Kasumi-1 (cell line): ENCODE measurements around the gene IQGAP3.

Experiments used
- DNase-seq, 2 experiments: peaks; one replicate each; lab custom pipeline; 2025; lab: John Stamatoyannopoulos, UW

IQGAP3 gene

DNA sequence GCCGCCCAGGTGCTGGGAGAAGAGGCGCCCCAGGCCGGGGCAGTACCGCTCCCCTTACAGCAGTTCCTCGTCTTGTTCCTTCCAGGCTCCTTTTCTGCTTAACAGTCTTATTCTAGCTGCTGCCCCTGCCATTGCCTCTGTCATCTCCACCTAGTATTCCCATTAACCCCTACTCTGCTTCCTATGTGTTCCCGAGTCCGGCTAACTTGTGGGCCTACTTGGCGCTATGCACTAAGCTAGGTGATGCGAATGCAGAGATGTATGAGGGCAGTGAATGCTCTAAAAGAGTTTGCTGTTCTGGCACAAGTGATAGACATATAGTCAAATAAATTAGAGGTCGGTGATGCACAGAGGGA is 276 bp upstream of the IQGAP3 start:
- DNase-seq, result no peak

DNA sequence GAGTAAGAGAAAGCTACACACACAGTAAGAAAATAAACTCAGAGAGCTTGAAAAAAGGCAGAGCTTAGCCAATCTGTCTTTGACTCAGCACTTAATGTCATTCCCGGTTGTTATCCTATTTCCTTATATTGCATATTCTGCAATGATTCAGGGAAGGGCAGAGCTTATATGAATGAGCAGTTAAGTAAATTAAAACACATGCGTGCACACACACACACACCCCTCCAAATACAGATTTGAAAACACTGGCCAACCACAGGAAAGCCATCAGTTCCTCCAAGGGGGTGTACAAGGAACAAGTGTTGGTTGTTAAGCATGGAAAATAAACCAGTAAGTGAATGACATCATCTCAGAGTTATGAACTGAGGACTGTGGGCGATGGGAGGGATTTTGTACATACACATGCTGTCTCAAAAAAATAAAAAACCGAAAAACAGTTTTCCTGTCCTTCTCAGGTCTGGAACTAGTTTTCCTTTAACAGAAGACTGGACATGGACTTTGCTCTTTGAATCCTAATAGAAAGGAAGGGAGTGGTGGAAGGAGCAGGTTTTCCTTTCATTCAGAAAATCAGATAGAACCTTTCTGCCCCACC is 1.0 kb downstream of the IQGAP3 start:
- DNase-seq, result peak; percentile 11 to 19

DNA sequence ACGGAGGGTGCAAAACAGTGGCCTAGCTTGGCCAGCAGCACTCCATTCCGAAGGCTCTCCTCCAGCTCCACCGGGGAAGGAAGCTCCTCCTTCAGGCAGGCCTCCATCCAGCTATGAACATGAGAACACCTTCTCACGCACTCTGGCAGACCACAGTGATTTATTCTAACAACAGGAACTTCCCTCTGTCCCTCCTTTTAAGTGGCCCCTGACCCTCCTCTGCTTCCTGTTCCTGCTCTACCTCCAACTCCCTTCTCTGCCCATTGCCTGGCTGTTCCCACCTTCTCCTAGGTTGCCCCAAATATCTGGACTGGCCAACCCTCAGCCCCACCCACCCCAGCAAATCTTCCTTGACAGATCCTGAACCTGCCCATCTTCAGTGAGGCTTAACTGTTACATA is 5.9 kb downstream of the IQGAP3 start:
- DNase-seq, result no peak

DNA sequence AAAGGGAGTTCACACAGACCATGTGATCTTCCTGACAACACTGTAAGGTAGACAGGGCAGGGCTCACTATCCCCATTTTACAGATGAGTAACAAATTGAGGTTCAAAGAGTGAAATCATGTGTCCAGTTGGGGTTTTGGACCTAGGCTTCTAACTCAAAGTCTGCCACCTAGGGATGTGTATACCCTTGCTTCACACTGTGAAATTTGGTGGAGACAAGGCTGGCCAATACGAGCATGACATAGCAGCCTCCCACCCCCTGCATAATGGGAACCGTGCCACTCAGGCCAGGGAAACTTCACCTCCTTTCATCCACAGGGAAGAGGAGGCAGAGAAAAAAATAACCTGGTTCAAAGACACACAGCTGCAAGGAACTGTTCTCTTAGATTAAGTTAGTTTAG is 6.8 kb downstream of the IQGAP3 start:
- DNase-seq, result no peak

DNA sequence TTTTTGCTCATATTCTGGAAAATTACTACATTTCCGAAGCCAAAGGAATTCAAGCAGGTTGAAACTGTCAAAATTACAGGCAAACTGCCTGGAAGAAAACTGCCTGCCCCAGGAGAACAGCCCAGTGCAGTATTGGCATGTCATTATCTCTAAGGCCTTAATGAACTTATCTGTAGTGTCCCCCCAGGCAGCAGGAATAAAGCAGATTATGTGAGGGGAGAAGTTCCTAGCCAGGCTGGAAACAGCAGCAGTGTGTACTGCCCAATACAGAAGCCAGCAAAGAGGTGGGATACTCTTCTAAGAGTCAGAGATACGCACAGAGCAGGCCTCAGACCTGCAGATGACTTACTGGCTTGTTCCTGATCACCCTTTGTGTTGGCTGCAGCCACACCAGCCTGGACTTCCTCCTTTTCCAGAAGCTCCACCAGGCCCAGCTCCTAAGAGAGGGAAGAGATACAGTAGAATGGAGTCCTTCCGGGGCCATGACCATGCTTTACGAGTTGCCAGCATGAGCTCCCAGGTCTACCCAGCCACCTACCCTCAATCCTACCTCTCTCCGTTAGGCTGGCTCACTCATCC is 11.7 kb downstream of the IQGAP3 start:
- DNase-seq, result no peak

DNA sequence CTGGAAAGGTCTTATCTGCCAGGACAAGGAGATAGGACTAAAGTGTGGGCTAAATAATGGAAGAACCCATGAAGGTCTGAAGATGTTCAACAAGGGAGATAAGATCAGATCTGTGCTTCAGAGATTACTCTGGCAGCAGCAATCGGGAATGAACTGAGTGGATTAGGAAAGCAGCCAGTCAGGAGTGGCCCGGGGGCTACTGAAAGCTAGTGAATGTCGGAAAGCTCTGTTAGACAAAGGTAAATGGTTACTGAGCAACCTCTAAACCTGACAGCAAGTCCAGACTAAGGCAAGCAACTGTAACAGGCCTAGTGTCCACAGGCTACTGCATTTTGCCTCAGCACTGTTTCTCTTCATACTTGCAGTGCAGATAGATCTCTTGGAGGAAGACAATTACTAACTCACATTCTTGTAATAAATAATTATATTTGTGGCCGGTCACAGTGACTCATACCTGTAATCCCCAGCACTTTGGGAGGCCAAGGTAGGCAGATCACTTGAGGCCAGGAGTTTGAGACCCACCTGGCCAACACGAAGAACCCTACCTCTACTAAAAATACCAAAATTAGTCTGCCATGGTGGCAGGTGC is 12.5 kb downstream of the IQGAP3 start:
- no peak for DNase-seq

DNA sequence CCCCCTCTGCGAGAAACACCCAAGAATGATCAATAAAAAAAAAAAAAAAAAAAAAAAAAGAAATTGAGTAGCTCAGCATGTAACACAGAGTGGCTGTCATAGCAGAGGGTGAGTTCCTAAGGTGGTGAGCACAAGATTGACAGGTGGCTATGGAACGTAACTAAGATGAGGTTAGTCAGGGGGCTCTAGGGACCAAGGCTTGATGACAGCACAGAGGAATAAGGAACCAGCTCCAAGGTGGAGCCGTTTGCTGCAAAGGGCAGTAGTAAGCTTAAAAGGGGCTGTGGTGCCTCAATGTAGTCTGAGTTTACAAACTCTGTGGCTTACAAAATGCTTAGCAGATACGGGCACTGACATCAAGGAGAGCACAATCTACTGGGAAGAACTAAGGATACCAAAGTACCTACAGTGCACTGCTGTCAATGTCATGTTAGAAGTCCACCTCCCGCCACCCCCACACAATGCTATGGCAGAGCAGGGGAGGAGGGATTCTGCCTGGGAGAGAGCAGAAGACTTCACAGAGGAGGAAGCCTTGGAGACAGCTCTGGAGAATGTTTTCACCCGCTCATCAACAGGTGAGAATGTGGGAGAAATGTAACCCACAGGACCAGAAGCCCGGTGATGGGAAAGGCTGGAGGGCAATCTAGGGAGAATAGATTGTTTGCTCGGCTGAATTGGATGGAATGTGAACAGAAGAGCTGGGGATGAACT is 13.1 kb downstream of the IQGAP3 start:
- DNase-seq, result no peak

DNA sequence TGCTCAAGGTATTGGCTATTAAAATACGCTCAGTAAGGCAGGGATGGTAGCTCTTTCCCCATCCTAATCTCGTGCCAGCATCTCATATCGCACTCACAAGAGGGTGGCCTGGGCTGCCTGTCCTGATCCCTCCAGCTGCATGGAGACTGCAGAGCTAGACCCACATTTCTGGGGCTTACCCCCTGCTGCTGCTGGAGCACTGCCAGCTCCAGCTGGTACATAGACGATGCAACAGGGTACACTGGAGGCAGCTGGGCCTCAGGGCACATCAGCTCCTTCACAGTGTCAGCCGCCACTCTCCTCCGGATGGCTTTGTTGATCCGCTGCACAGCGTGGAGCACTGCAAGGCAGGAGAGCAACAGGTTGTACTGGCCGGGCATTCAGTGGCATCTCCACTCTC is 16.0 kb downstream of the IQGAP3 start:
- DNase-seq, result no peak

DNA sequence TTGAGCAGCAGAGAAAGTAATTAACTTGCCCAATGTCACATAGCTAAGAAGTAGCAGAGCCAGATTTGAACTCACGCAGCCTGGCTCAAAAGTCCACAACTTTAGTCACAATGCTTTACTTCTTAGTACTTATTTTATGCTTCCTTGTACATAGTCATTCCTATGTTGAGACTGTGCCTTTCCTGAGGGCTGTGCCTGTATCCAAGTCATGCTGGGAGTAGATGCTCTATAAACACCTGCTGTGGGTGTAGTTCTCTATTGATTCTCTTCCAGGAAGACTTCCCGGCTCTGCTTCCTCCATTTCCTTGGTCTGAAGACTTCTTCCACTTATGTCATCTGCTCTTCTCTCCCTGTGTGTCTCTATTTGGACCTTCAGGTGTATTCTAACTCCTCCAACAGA is 16.6 kb downstream of the IQGAP3 start:
- DNase-seq, result no peak

DNA sequence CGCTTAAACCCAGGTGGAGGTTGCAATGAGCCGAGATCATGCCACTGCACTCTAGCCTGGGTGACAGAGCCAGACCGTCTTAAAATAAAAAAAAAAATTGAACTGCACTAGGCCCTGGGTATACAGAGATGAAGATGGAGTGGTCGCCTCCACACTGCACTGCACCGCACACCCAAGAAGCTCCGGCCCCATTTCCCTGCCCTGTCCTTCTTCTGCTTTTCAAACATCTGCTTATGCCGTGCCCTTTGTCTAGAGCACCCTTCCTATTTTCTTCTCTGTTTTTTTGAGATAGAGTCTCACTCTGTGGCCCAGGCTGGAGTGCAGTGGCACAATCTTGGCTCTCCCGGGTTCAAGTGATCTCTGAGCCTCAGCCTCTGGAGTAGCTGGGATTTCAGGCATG is 17.4 kb downstream of the IQGAP3 start:
- no peak for DNase-seq

DNA sequence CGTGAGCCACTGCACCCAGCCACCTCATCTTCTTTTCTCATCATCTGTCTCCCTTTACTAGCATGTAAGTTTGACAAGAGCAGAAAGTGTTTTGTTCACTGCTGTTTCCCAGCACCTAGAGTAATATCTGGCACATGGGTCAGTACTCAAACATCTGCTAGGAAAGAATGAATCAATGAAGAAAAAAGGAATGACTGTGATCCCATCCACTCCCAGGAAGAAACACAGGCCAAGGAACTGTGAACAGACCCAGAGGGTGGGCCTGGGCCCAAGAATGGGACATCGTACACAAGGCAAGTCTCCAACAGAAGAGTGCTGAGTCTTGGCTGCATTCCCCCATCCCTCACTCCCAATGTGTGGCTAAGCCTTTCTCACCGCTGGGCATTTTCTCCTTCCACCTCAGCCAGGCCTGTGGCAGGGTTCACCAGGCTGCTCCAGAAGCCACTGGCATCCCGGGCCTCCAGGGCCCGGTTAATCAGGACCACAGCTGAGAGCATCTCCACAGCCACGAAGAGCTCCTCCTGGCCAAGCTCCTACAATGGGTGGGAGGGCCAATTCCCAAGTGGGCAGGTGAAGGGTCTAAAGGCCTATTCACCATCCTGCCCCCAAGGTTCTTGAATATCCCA is 18.4 kb downstream of the IQGAP3 start:
- DNase-seq, result no peak

DNA sequence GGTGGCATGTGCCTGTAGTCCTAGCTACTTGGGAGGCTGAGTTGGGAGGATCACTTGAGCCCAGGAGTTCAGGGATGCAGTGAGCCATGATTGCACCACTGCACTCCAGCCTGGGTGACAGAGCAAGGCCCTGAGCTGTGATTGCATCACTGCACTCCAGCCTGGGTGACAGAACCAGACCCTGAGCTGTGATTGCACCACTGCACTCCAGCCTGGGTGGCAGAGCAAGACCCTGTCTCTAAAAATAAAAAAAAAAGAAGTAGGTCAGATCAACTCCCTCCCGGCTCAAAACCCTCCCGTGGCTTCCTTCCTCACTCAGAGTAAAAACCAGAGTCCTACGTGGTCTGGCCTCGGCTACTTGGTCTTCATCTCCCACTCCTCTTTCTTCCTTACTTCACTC is 19.4 kb downstream of the IQGAP3 start:
- DNase-seq, result peak; percentile 70 to 74

DNA sequence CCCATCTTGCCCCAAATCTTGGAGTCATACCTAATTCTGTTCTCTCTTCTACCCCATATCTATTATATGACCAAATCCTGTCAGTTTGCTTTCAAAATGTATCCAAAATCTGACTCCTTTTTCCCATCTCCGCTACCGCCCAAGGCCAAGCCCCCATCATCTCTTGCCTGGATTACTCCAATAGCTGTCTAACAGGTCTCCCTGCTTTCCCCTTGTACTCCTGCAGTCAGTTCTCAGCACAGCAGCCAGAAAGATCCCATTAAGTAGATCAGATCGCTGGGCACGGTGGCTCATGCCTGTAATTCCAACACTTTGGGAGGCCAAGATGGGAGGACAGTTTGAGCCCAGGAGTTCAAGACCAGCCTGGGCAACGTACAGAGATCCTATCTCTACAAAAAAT is 19.8 kb downstream of the IQGAP3 start:
- no peak for DNase-seq

DNA sequence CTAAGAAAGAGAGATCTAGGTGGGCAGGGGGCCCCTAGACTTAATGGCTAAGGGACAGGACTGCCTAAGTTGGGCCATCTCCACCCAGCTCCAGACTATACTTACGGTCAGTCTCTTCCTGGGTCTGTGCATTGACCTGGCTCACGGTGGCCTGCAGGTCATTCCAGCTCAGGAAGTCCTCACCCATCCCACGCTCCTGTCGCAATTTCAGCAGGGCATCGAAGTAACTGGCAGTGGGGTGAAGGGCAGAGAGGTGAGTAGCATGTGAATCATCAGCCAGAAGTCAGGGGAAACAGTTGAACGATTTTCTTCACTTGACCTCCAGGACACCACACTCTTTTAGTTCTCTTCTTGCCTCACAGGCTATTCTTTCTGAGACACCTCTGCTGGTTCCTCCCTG is 20.5 kb downstream of the IQGAP3 start:
- DNase-seq, result no peak

DNA sequence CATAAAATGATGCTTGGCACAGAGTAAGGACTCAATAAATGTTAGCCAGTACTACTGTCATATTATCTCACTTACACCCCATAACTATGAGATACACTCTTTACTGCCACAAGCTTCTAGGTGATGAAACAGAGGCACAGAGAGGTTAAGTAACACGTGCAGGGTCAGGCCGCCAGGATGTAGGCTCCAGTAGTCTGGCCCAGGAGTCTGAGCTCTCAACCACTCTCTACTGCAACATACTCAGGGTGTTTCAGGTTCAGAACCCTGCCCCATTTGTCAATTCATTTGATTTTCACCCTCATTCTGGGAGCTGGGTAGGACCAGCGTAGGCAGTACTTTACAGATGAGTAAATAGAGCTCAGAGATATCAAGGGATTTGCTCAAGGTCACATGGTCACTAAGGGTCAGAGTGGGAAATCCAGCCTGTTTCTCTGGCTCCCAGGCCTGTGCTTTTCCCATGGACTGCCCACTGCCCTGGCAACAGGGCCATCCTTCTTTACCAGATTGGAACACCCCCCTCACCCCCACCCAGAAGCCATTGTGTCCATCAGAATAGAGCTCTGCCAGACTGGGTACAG is 21.2 kb downstream of the IQGAP3 start:
- DNase-seq, result no peak

DNA sequence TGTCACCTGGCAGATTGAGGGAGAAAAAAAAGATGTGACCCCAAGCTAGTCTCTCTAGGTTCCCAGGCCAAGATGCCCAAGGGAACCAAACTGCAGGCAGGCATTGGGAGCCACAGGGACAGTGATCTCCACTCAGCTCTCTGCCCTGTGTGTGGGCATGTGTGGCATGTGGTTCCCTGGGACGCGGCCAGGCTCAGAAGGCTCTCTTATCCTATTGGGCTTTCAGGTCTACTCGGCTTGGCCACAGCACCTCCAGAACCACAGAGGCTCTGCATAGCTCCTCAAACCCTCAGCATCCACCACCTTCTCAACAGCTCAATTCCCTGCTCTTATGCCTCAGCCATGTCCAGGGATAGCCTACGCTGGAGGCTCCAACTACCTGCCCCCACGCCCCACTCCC is 22.0 kb downstream of the IQGAP3 start:
- DNase-seq, result no peak

DNA sequence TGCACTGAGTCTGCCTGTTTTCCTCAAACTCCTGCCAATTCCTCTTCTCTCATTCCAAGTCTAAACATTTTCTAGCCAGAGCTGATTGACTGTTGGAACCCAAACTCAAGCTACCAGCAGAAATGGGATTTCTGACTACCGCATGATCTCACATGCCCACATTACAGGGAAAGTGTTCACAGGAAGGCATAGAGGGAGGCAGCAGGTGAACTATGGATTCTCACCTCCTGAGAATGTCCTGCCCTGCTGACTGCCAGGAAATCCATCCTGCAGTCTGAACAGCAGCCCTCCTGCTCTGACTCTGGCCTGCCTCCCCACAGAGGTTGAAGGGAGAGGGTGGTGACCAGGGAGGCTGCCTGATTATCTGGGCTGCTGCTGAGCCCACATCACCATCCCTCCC is 22.5 kb downstream of the IQGAP3 start:
- DNase-seq, result no peak

DNA sequence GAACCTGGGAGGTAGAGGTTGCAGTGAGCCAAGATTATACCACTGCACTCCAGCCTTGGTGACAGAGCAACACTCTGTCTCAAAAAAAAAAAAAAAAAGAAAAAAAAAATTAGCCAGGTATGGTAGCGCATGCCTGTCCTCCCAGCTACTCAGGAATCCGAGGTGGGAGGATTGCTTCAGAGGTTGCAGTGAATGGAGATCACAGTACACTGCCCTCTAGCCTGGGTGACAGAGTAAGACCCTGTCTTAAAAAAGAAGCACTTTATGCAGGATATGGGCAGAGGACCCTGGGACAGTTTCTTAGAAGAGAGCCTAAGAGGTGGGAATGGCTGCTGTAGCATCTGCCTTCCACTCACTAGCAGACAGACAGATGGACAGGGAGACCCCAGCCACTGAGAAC is 23.0 kb downstream of the IQGAP3 start:
- no peak for DNase-seq

DNA sequence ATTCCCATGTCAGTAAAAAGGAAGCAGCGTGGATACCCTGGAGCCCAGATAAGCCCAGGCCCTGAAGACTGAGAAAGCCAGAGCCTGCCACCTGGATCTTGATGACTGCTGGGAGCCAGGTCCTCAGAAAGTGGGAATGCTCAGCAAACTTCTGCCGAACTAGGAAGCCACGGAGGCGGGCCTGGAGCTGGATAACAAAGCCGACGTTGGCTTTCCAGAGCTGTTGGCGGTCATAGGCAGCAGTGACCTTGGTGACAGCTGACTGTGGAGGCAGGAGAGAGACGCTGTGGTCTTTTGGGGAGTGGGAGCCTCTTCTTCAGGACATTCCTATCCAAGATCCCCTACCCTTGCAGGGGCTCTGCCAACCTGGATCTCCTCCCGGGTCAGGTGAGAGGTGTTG is 24.4 kb downstream of the IQGAP3 start:
- DNase-seq, result no peak

DNA sequence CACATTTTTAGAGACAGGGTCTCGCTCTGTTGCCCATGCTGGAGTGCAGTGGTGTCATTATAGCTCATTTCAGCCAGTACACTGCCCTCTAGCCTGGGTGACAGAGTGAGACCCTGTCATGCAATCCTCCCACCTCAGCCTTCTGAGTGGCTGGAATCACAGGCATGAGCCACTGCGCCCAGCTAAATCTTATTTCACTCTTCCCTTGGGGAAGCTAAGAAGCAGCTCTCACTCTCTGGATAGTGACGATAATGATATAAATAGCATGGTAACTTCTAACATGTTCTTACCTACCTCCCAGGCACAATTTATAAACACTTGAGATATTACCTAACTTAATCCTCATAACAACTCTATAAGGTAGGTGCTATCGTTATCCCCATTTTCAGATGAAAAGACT is 24.9 kb downstream of the IQGAP3 start:
- DNase-seq, result no peak

DNA sequence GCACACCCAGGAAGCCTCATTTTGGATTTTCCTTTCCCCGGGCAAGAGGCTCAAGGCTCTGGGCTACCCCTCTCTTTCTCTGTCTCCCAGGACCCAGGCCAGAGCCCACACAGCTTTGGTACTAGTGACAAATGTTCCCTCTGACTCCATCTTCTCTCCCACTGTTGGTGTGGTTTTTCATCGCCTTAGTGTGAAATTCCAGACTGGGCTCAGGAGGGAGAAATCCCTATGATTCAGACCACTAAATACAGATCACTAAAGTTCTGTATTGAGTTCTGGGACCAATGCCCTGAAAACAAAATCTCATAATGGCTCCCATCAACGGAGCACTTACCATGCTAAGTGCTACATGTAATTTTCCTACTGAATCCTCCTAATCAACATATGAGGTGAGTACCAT is 26.1 kb downstream of the IQGAP3 start:
- DNase-seq, result no peak

DNA sequence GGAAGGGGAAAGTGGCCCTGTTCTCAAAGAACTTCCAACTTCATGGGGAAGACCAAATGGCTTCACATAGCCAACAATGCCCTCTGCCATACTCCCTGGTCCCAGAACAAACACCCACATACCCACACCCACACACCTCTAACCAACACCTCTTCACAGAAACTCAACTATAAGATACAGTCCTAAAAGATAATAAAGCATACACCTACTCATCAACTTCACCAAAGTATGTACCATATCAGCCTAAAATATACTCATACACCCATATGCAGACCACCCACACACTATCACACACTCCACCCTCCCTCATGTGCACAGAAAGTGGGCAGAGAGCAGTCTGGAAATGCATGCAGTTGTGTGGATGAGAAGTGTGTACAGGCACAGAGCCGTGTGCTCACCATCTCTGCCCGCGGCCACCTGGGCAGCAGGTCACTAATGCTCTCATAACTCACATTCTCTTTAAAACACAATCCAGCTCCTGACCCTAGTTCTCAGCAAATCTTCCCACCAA is 27.7 kb downstream of the IQGAP3 start:
- DNase-seq, result no peak

DNA sequence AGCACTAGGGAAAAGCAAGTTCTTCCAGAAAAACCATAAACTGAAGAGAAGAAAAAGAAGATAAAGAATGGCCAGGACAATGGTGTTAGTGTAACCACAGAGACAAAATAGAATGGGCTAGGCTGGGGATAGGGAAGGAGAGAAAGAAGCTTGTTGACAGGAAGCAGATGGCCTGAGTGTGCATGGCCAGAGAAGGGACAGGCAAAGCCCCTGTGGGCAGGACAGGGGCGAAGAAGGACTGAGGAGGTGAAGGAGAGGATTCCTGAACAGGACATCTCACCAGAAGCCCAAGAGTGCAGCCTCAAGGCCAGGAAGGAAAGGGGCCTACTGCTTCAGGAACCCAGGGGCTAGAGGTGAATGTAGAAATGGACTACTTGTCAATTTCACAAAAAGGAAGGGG is 29.3 kb downstream of the IQGAP3 start:
- peak in 1 of 2 experiments; percentile 32 for DNase-seq
